Smooth muscle cell (in vitro differentiated cells): ENCODE measurements around the gene DUSP11. TPM values are rescaled to one million over a fixed set of nuclear protein-coding genes. Genes with fewer than 3 reads are reported as not detected.

Source experiments
- DNase-seq: peaks from one replicate; lab custom pipeline; 2025; ENCODE audit not compliant: unreplicated experiment; lab: John Stamatoyannopoulos, UW
- H2AFZ ChIP-seq: fragments of 200-600 bp; sonication (generic); 2 replicates; pipeline ENCODE4 v1.6.0; 2016; ENCODE audit warnings: antibody characterized with exemption, low read depth, mild to moderate bottlenecking
- H3F3A ChIP-seq: fragments of 200-600 bp; sonication (generic); 2 replicates; pipeline ENCODE4 v1.6.0; 2017; ENCODE audit warnings: antibody characterized with exemption, low read depth
- H3K27ac ChIP-seq: fragments of 200-600 bp; sonication (generic); 2 replicates; pipeline ENCODE4 v1.5.1; 2016; ENCODE audit warnings: low read depth, mild to moderate bottlenecking
- H3K27me3 ChIP-seq: fragments of 200-600 bp; sonication (generic); 2 replicates; pipeline ENCODE4 v1.6.1; 2016; ENCODE audit warnings: low read depth, mild to moderate bottlenecking
- H3K36me3 ChIP-seq: fragments of 200-600 bp; sonication (generic); 2 replicates; pipeline ENCODE4 v1.5.1; 2016; ENCODE audit warnings: low read depth
- H3K4me1 ChIP-seq: fragments of 200-600 bp; sonication (generic); 2 replicates; pipeline ENCODE4 v1.5.1; 2016; ENCODE audit warnings: low read depth
- H3K4me2 ChIP-seq: fragments of 200-600 bp; sonication (generic); 2 replicates; pipeline ENCODE4 v1.6.0; 2016; ENCODE audit warnings: mild to moderate bottlenecking
- H3K4me3 ChIP-seq: fragments of 200-600 bp; sonication (generic); 2 replicates; pipeline ENCODE4 v1.5.1; 2016; ENCODE audit warnings: mild to moderate bottlenecking
- H3K79me2 ChIP-seq: fragments of 200-600 bp; sonication (generic); 2 replicates; pipeline ENCODE4 v1.6.0; 2016; ENCODE audit warnings: low read depth, mild to moderate bottlenecking
- H3K9ac ChIP-seq: fragments of 200-600 bp; sonication (generic); 2 replicates; pipeline ENCODE4 v1.6.0; 2016; ENCODE audit warnings: low read depth
- H3K9me3 ChIP-seq: fragments of 200-600 bp; sonication (generic); replicated peaks from 2 replicates; pipeline ENCODE4 v1.5.1; 2016; ENCODE audit warnings: low read depth
- H4K20me1 ChIP-seq: fragments of 200-600 bp; sonication (generic); 2 replicates; pipeline ENCODE4 v1.6.0; 2016; ENCODE audit warnings: low read depth
- CTCF ChIP-seq: fragments of 200-600 bp; sonication (generic); IDR thresholded peaks from 2 replicates; pipeline ENCODE4 v1.5.1; 2017; ENCODE audit warnings: borderline replicate concordance, mild to moderate bottlenecking, antibody characterized with exemption; ENCODE audit not compliant: insufficient read depth, poor library complexity, severe bottlenecking
- WGBS: methylation state at CpG from one replicate; pipeline ENCODE4 v1.1.7; 2016; ENCODE audit warnings: low lambda C conversion rate; 5-methylcytosine and 5-hydroxymethylcytosine counted together
- polyA plus RNA-seq: library from polyadenylated mRNA; unstranded; fragments of >200 nt; fragmentation: Nextera tagmentation; extraction: Ambion mirVana; gene quantifications from 2 replicates; pipeline ENCODE4 v1.2.1, GENCODE V29; 2016
- total RNA-seq: library from RNA; depleted of rRNA; stranded (reverse); fragments of >200 nt; gene quantifications from 2 replicates; pipeline ENCODE4 v1.2.3, GENCODE V29; 2014

DUSP11 gene
- total and polyA plus RNA-seq, 2 experiments from 2014 or later, result 43.7 to 70.3 TPM

DNA sequence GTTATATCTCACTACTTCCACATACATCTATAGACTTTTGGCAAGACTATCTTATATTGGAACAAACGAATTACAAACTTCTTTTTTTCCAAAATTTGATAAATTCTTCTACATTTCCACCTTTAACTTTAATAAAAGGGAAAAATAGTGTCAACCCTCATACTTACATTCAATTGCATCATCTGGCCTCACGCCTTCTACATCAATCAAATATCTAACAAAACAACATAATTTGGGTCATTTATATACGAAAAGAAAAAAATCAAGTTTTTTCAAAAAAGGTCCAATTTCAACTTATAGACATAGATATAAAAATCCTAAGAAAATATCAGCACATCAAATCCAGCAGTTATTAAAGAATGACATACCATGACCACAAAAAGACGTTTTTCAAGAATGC is 12.9 kb downstream of the DUSP11 start:
- H2AFZ ChIP-seq, result no peak overlapping the region
- DNase-seq, result no peak
- peaks cover 30% of the 10 kb centered on the region for H3K36me3 ChIP-seq
- H3K4me1 ChIP-seq, result no peaks in the 10 kb centered on the region
- no peak for TF ChIP-seq CTCF
- no peaks in the 10 kb centered on the region for H3K27me3 ChIP-seq
- peaks cover 61% of the 10 kb centered on the region for H4K20me1 ChIP-seq
- H3K79me2 ChIP-seq, result peaks cover 12% of the 10 kb centered on the region
- H3K27ac ChIP-seq, result no peak overlapping the region
- no peaks in the 10 kb centered on the region for H3F3A ChIP-seq
- no peak overlapping the region for H3K9ac ChIP-seq
- no peak overlapping the region for H3K4me3 ChIP-seq
- WGBS, result 98% methylated on average over 4 of the region's 4 CpGs
- H3K9me3 ChIP-seq, result no peaks in the 10 kb centered on the region
- H3K4me2 ChIP-seq, result no peak overlapping the region

DNA sequence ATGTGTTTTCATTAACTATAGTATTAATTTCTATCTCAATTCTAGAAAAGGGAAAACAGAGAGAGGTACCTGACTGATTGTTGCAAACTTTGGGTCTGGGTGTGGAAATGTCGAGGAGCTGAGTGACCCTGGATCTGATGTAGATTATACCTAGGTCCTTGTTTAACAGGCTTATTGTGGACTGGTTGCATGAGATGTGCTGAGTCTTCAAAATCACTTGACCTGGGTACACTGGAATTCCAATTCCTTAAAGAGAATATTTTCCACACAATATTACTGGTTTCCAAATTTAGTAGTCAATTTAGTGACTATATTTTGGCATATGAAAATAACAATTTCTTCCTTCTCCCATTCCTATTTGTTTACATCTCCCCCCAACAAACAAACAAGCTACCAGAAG is 13.6 kb downstream of the DUSP11 start:
- no peaks in the 10 kb centered on the region for H3K4me1 ChIP-seq
- H3K27me3 ChIP-seq, result no peaks in the 10 kb centered on the region
- 97% methylated on average over 1 of the region's 1 CpG for WGBS
- no peak overlapping the region for H2AFZ ChIP-seq
- no peak for DNase-seq
- peaks cover 11% of the 10 kb centered on the region for H3K79me2 ChIP-seq
- peaks cover 32% of the 10 kb centered on the region for H3K36me3 ChIP-seq
- peaks cover 61% of the 10 kb centered on the region for H4K20me1 ChIP-seq
- no peak overlapping the region for H3K4me2 ChIP-seq
- no peaks in the 10 kb centered on the region for H3F3A ChIP-seq
- no peak for TF ChIP-seq CTCF
- H3K4me3 ChIP-seq, result no peak overlapping the region
- no peak overlapping the region for H3K9ac ChIP-seq
- H3K9me3 ChIP-seq, result no peaks in the 10 kb centered on the region
- H3K27ac ChIP-seq, result no peak overlapping the region

DNA sequence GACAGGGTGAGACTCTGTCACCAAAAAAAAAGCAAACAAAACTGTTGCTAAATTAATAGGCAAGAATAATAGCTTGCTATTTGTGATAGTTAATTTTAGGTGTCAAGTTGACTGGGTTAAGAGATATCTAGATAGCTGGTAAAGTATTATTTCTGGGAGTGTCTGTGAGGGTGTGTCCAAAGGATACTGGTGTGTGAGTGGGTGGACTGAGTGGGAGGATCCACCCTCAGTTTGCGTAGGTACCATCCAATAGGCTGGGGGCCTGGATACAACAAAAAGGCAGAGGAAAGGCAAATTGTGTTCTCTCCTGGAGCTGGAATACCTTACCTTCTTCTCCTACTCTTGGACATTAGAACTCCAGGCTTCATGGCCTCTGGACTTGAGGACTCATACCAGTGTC is 15.0 kb downstream of the DUSP11 start:
- Histone ChIP-seq H2AFZ (no peak overlapping the region), H3K36me3 (peaks cover 42% of the 10 kb centered on the region), H3K79me2 (peaks cover 6% of the 10 kb centered on the region), H4K20me1 (peaks cover 55% of the 10 kb centered on the region), H3F3A (no peaks in the 10 kb centered on the region), H3K4me3 (no peak overlapping the region), H3K4me1 (no peaks in the 10 kb centered on the region), H3K9me3 (no peaks in the 10 kb centered on the region), H3K9ac (no peak overlapping the region), H3K27me3 (no peaks in the 10 kb centered on the region), H3K27ac (no peak overlapping the region), H3K4me2 (no peak overlapping the region)
- TF ChIP-seq CTCF, result no peak
- DNase-seq, result no peak
- 96% methylated on average over 1 of the region's 1 CpG for WGBS

GRCh38 chr2:73762571-73762970 is 17.3 kb downstream of the DUSP11 start:
- Histone ChIP-seq H3K9me3 (no peaks in the 10 kb centered on the region), H3K36me3 (peaks cover 27% of the 10 kb centered on the region)

More at GRCh38 chr2:73762571-73762970, 17.3 kb downstream of the DUSP11 start:
- Histone ChIP-seq H3F3A (no peaks in the 10 kb centered on the region), H3K4me1 (no peaks in the 10 kb centered on the region), H3K4me3 (no peak overlapping the region), H3K27me3 (no peaks in the 10 kb centered on the region), H3K4me2 (no peak overlapping the region), H3K79me2 (no peaks in the 10 kb centered on the region), H3K9ac (no peak overlapping the region), H3K27ac (no peak overlapping the region), H2AFZ (no peak overlapping the region), H4K20me1 (peaks cover 42% of the 10 kb centered on the region)
- DNase-seq, result no peak
- 72% methylated on average over 1 of the region's 1 CpG for WGBS
- TF ChIP-seq CTCF, result no peak
